DOHH2 (cell line): Measurements from ENCODE around the gene CLIC5.

ENCODE experiments used
- EZH2phosphoT487 ChIP-seq: fragments of 200-600 bp; sonication (generic); IDR thresholded peaks from 2 replicates; pipeline ENCODE4 v1.6.1; 2017; ENCODE audit warnings: borderline replicate concordance, mild to moderate bottlenecking, antibody characterized with exemption, low read length, moderate library complexity, mixed read lengths
- TF ChIP-seq, protein P1 (sequence below): fragments of 200-600 bp; sonication (generic); IDR thresholded peaks from one replicate; pipeline ENCODE4 v1.5.1; 2014; ENCODE audit warnings: antibody characterized with exemption, mild to moderate bottlenecking, low read depth, low read length; ENCODE audit not compliant: poor library complexity, severe bottlenecking

DNA sequence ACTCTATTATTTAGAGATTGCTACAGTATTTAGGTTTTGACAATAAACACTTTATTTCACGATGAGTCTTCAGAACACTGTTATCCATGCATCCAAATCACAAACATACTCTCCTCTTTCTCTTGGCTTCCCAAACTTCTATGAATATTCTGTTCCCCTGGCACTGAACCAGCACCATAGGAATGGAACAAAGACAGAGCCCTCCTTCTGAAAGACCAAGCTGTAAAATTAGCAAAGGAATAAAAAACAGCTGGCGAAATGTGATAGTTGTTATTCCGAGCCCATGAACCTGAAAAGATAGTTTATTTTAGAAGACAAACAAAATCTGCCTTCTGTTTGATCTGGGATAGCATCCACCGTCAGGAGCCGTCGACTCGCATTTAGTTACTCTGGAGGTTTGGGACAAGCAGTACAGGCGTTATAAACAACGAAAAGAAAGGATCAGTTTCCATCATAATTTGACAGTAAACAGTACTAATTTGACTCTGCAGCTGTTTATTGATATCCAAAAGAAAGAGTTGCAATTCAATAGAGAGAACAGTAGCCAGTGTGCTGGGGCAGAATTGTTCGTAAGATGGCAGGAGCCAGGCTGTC lies 161.4 kb downstream of the CLIC5 start:
- TF ChIP-seq, protein P1, sequence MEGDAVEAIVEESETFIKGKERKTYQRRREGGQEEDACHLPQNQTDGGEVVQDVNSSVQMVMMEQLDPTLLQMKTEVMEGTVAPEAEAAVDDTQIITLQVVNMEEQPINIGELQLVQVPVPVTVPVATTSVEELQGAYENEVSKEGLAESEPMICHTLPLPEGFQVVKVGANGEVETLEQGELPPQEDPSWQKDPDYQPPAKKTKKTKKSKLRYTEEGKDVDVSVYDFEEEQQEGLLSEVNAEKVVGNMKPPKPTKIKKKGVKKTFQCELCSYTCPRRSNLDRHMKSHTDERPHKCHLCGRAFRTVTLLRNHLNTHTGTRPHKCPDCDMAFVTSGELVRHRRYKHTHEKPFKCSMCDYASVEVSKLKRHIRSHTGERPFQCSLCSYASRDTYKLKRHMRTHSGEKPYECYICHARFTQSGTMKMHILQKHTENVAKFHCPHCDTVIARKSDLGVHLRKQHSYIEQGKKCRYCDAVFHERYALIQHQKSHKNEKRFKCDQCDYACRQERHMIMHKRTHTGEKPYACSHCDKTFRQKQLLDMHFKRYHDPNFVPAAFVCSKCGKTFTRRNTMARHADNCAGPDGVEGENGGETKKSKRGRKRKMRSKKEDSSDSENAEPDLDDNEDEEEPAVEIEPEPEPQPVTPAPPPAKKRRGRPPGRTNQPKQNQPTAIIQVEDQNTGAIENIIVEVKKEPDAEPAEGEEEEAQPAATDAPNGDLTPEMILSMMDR = no peak
- TF ChIP-seq EZH2phosphoT487 = no peak
